Measurements from ENCODE around the gene KRTAP5-5.
A peak's percentile ranks its signal among the peaks of the same experiment; 100 is the strongest.
"Not testable (repeated sequence)": the region's sequence is repeated elsewhere in the genome, so short reads cannot be mapped to it uniquely, and the experiment has no call there.

KRTAP5-5 gene

DNA sequence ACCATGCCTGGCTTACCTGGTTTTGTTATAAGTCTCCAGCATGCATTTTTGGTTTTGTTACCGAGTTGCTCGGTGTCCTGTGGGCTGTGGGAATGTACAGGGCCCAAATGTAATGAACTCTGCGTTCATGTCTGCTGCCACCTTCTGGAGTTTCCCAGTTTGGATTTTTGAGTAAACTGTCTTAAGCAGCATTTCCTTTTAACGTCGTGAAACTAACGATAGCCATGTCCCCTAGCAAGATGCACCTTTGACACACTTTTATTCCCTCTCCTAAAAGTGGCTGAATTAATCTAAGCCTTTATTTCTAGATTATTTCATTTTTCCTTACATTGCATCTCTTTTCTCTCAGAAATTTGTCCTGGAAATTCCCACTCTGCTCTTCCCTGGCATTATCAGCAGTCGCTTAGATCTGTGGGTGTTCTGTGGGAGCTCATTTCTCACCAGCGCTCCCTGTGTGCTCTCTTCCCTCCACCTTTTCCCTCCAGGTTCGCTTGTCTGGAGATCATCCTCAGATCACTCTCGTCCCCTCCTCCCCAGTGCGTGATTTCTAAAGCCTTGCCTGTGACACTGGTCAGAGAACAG, 33.5 kb upstream of the KRTAP5-5 start:
- not testable (repeated sequence) for H3K27ac ChIP-seq (ENCODE audit: low read depth, low read length); H2BK5ac ChIP-seq (ENCODE audit: low read depth, low read length, poor library complexity); H3K4me3 ChIP-seq (ENCODE audit: low read depth, low read length); H3K9ac ChIP-seq (ENCODE audit: low read length); H3K36me3 ChIP-seq (ENCODE audit: control insufficient read depth in 1 of 2, insufficient read depth in 2 of 2, low read length in 2 of 2); H2AK5ac ChIP-seq (ENCODE audit: low read length); H3K9me3 ChIP-seq (ENCODE audit: insufficient read depth, low read depth, low read length); H3K4me1 ChIP-seq (ENCODE audit: control insufficient read depth in 1 of 2, insufficient read depth in 2 of 2, low read length in 2 of 2); H3K4me2 ChIP-seq (ENCODE audit: low read length); H4K91ac ChIP-seq (ENCODE audit: low read depth, low read length); H4K12ac ChIP-seq (ENCODE audit: low read depth, low read length); H3K14ac ChIP-seq (ENCODE audit: low read length); H4K8ac ChIP-seq (ENCODE audit: low read depth, low read length); H3K23ac ChIP-seq (ENCODE audit: low read length); H3K79me1 ChIP-seq (ENCODE audit: low read length); H3K18ac ChIP-seq (ENCODE audit: low read length); H3K79me2 ChIP-seq (ENCODE audit: control insufficient read depth, insufficient read depth, low read length, poor library complexity); H2BK12ac ChIP-seq (ENCODE audit: low read length); H3K27me3 ChIP-seq (ENCODE audit: insufficient read depth, low read length); H2AFZ ChIP-seq (ENCODE audit: insufficient read depth, low read length, poor library complexity); H2BK120ac ChIP-seq (ENCODE audit: insufficient read depth, low read length, poor library complexity); H3K4ac ChIP-seq (ENCODE audit: low read depth, low read length)
- DNase-seq, result peak in 1 of 2 donors; percentile 30
- no CpG with 5 or more reads among the region's 11 CpGs for WGBS (ENCODE audit: extremely low coverage, insufficient coverage, insufficient read length)

- DNase-seq; H2BK5ac ChIP-seq (ENCODE audit: low read depth, low read length, poor library complexity); H3K27ac ChIP-seq (ENCODE audit: low read depth, low read length); H3K9ac ChIP-seq (ENCODE audit: low read length); H3K23ac ChIP-seq (ENCODE audit: low read length); H3K4me2 ChIP-seq (ENCODE audit: low read length); H4K8ac ChIP-seq (ENCODE audit: low read depth, low read length); H3K79me1 ChIP-seq (ENCODE audit: low read length); H3K14ac ChIP-seq (ENCODE audit: low read length); H3K79me2 ChIP-seq (ENCODE audit: control insufficient read depth, insufficient read depth, low read length, poor library complexity); H3K4me1 ChIP-seq (ENCODE audit: control insufficient read depth in 1 of 2, insufficient read depth in 2 of 2, low read length in 2 of 2); H2BK12ac ChIP-seq (ENCODE audit: low read length); H2AK5ac ChIP-seq (ENCODE audit: low read length); H4K12ac ChIP-seq (ENCODE audit: low read depth, low read length); H3K4me3 ChIP-seq (ENCODE audit: low read depth, low read length); H4K91ac ChIP-seq (ENCODE audit: low read depth, low read length); H3K27me3 ChIP-seq (ENCODE audit: insufficient read depth, low read length); H3K9me3 ChIP-seq (ENCODE audit: insufficient read depth, low read depth, low read length); H2AFZ ChIP-seq (ENCODE audit: insufficient read depth, low read length, poor library complexity); H3K4ac ChIP-seq (ENCODE audit: low read depth, low read length); H3K36me3 ChIP-seq (ENCODE audit: control insufficient read depth in 1 of 2, insufficient read depth in 2 of 2, low read length in 2 of 2); H3K18ac ChIP-seq (ENCODE audit: low read length); H2BK120ac ChIP-seq (ENCODE audit: insufficient read depth, low read length, poor library complexity): not testable (repeated sequence)
- no CpG with 5 or more reads among the region's 19 CpGs for WGBS (ENCODE audit: extremely low coverage, insufficient coverage, insufficient read length)
Measured at GRCh38 chr11:1596576-1597121, 32.9 kb upstream of the KRTAP5-5 start.

DNA sequence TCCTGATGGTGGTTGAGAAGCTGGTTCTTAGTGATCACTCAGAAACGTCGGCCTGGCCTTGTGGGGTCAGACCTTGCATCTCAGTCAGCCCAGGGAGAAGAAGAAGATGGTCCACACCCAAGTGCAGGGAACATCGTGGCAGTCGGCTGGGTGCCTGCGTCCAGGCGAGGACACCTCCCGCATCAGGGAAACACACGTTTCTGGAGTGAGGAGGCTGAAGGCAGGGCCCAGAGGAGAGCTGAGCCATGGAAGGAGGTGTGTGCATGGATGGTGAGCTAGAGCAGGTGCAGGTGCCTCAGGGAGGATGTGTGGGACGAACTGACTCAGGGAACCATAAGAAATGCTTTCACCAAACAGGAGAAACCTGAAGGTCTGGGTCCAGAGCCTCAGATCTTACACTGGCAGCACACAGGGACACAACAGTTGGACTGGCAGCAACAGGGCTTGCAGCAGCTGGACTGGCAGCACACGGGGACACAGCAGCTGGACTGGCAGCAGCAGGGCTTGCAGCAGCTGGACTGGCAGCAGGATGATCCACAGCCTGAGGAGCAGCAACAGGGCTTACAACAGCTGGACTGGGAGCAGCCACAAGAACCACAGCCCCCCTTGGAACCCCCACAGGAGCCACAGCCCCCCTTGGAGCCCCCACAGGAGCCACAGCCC, 32.1 kb upstream of the KRTAP5-5 start:
- H2BK12ac ChIP-seq (ENCODE audit: low read length), result no peak overlapping the region
- no peak overlapping the region for H2AFZ ChIP-seq (ENCODE audit: insufficient read depth, low read length, poor library complexity)
- no peak overlapping the region for H3K18ac ChIP-seq (ENCODE audit: low read length)
- no peak overlapping the region for H4K12ac ChIP-seq (ENCODE audit: low read depth, low read length)
- H3K27me3 ChIP-seq (ENCODE audit: insufficient read depth, low read length), result no peaks in the 10 kb centered on the region
- H4K91ac ChIP-seq (ENCODE audit: low read depth, low read length), result no peak overlapping the region
- H3K79me2 ChIP-seq (ENCODE audit: control insufficient read depth, insufficient read depth, low read length, poor library complexity), result no peaks in the 10 kb centered on the region
- no peak overlapping the region for H2BK5ac ChIP-seq (ENCODE audit: low read depth, low read length, poor library complexity)
- H3K4me3 ChIP-seq (ENCODE audit: low read depth, low read length), result no peak overlapping the region
- no peak overlapping the region for H4K8ac ChIP-seq (ENCODE audit: low read depth, low read length)
- H3K4ac ChIP-seq (ENCODE audit: low read depth, low read length), result no peak overlapping the region
- H2BK120ac ChIP-seq (ENCODE audit: insufficient read depth, low read length, poor library complexity), result no peak overlapping the region
- H3K79me1 ChIP-seq (ENCODE audit: low read length), result no peaks in the 10 kb centered on the region
- H2AK5ac ChIP-seq (ENCODE audit: low read length), result no peak overlapping the region
- H3K27ac ChIP-seq (ENCODE audit: low read depth, low read length), result no peak overlapping the region
- WGBS (ENCODE audit: extremely low coverage, insufficient coverage, insufficient read length), result no CpG with 5 or more reads among the region's 10 CpGs
- no peak overlapping the region for H3K14ac ChIP-seq (ENCODE audit: low read length)
- no peaks in the 10 kb centered on the region for H3K4me1 ChIP-seq (ENCODE audit: control insufficient read depth in 1 of 2, insufficient read depth in 2 of 2, low read length in 2 of 2)
- no peaks in the 10 kb centered on the region for H3K36me3 ChIP-seq (ENCODE audit: control insufficient read depth in 1 of 2, insufficient read depth in 2 of 2, low read length in 2 of 2)
- no peak overlapping the region for H3K23ac ChIP-seq (ENCODE audit: low read length)
- H3K4me2 ChIP-seq (ENCODE audit: low read length), result no peak overlapping the region
- DNase-seq, result no peak
- H3K9ac ChIP-seq (ENCODE audit: low read length), result no peak overlapping the region
- H3K9me3 ChIP-seq (ENCODE audit: insufficient read depth, low read depth, low read length), result peaks cover 2% of the 10 kb centered on the region

DNA sequence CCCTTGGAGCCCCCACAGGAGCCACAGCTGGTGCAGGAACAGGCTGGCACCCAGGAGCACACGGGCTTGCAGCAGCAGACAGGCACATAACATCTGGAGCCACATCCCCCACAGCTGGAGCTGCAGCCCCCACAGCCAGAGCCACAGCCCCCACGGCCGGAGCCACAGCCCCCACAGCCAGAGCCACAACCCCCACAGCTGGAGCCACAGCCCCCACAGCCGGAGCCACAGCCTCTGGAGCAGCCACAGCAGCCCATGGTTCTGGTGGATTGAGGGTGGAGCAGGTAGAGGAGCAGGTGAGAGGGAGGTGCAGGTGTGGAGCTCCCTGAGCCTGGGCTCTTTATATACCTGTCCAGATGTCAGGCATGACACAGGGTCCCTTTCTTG, 31.6 kb upstream of the KRTAP5-5 start, which contains the start of gene KRTAP5-2:
KRTAP5-2 (minus strand) TSS at position 301 of the 387 bp plus-strand sequence; CDS start at position 257, 44 bp downstream.
- no peak within 1 kb of the TSS for H3K18ac ChIP-seq (ENCODE audit: low read length)
- no CpG with 5 or more reads among the region's 4 CpGs for WGBS (ENCODE audit: extremely low coverage, insufficient coverage, insufficient read length)
- no peak within 1 kb of the TSS for H3K14ac ChIP-seq (ENCODE audit: low read length)

More for the DNA sequence above, 31.6 kb upstream of the KRTAP5-5 start, which contains the start of gene KRTAP5-2:
- Histone ChIP-seq H3K27ac (ENCODE audit: low read depth, low read length) (no peak within 1 kb of the TSS), H3K9me3 (ENCODE audit: insufficient read depth, low read depth, low read length) (peaks cover 2% of the 10 kb centered on the region), H3K4ac (ENCODE audit: low read depth, low read length) (no peak within 1 kb of the TSS), H3K4me2 (ENCODE audit: low read length) (no peak within 1 kb of the TSS), H4K8ac (ENCODE audit: low read depth, low read length) (no peak within 1 kb of the TSS), H4K12ac (ENCODE audit: low read depth, low read length) (no peak within 1 kb of the TSS), H3K79me1 (ENCODE audit: low read length) (no peaks in the 10 kb centered on the region), H3K27me3 (ENCODE audit: insufficient read depth, low read length) (no peaks in the 10 kb centered on the region), H3K23ac (ENCODE audit: low read length) (no peak within 1 kb of the TSS), H2BK5ac (ENCODE audit: low read depth, low read length, poor library complexity) (no peak within 1 kb of the TSS), H3K4me1 (ENCODE audit: control insufficient read depth in 1 of 2, insufficient read depth in 2 of 2, low read length in 2 of 2) (no peaks in the 10 kb centered on the region), H4K91ac (ENCODE audit: low read depth, low read length) (no peak within 1 kb of the TSS), H2AK5ac (ENCODE audit: low read length) (no peak within 1 kb of the TSS), H2BK12ac (ENCODE audit: low read length) (no peak within 1 kb of the TSS), H3K36me3 (ENCODE audit: control insufficient read depth in 1 of 2, insufficient read depth in 2 of 2, low read length in 2 of 2) (no peaks in the 10 kb centered on the region), H2AFZ (ENCODE audit: insufficient read depth, low read length, poor library complexity) (no peak within 1 kb of the TSS), H3K9ac (ENCODE audit: low read length) (no peak within 1 kb of the TSS), H2BK120ac (ENCODE audit: insufficient read depth, low read length, poor library complexity) (no peak within 1 kb of the TSS), H3K4me3 (ENCODE audit: low read depth, low read length) (no peak within 1 kb of the TSS), H3K79me2 (ENCODE audit: control insufficient read depth, insufficient read depth, low read length, poor library complexity) (no peaks in the 10 kb centered on the region)
- DNase-seq, result no peak

Data from trophoblast cell (in vitro differentiated cells and primary cell).